GM20000 (cell line): ENCODE data around the gene TMEM178B.

ENCODE experiments used
- DNase-seq: peaks from one replicate; pipeline ENCODE4 v3.0.0; 2012; ENCODE audit warnings: low spot score
- CTCF ChIP-seq: IDR thresholded peaks from 2 replicates; pipeline ENCODE4 v1.5.1; 2012; ENCODE audit warnings: mild to moderate bottlenecking, control low read depth; ENCODE audit errors: extremely low read depth, missing control alignments

TMEM178B gene

GRCh38 chr7:141515941-141516340 lies 442.1 kb downstream of the TMEM178B start:
- TF ChIP-seq CTCF, result no peak
- no peak for DNase-seq

- no peak for TF ChIP-seq CTCF
- DNase-seq, result no peak
Measured at GRCh38 chr7:141519623-141520022, 445.8 kb downstream of the TMEM178B start.

GRCh38 chr7:141522657-141523342 lies 448.9 kb downstream of the TMEM178B start:
- peak; percentile 22 for DNase-seq
- no peak for TF ChIP-seq CTCF

- DNase-seq, result no peak
- no peak for TF ChIP-seq CTCF
Measured at GRCh38 chr7:141525973-141526514, 452.2 kb downstream of the TMEM178B start.

- DNase-seq, result no peak
- no peak for TF ChIP-seq CTCF
Measured at GRCh38 chr7:141527076-141527475, 453.2 kb downstream of the TMEM178B start.

GRCh38 chr7:141528399-141528798 lies 454.5 kb downstream of the TMEM178B start:
- TF ChIP-seq CTCF, result no peak

More at GRCh38 chr7:141528399-141528798, 454.5 kb downstream of the TMEM178B start:
- no peak for DNase-seq
